CD4-positive, alpha-beta T cell (primary cell): Measurements from ENCODE around the gene ZCWPW1. TPM values are rescaled to one million over a fixed set of nuclear protein-coding genes. Genes with fewer than 3 reads are reported as not detected.
A peak's percentile ranks its signal among the peaks of the same experiment; 100 is the strongest.

ENCODE experiments used
- ATAC-seq: fragments of 200-7000 bp; cut with Tn5 transposase; one replicate; pipeline ENCODE4 v1.10.0; 2022; ENCODE audit warnings: mild to moderate bottlenecking; ENCODE audit not compliant: poor library complexity
- CTCF ChIA-PET: fragments of 350-600 bp; sonication (Branson Sonifier 250); formaldehyde crosslinking; loops from one replicate; lab custom pipeline; 2021; ENCODE audit warnings: antibody characterized with exemption, inconsistent platforms; lab: Charles Lee
- POLR2A ChIA-PET: fragments of 350-600 bp; sonication (Branson Sonifier 250); formaldehyde crosslinking; loops from one replicate; lab custom pipeline; 2021; ENCODE audit warnings: antibody characterized with exemption, inconsistent platforms; lab: Charles Lee
- DNase-seq, 14 experiments: peaks; one replicate each; pipeline ENCODE4 v3.0.0-alpha.2; 2013 to 2020; ENCODE audit warnings: mixed read lengths in 2 of 14
- H3K27ac ChIP-seq, 2 donors: one replicate each; pipeline versions ENCODE4 v1.5.1 to v1.7.0; 2013; ENCODE audit warnings: low read length in 2 of 2, low read depth in 1 of 2, mild to moderate bottlenecking in 1 of 2
- H3K27me3 ChIP-seq, 2 experiments: 1 replicate in 1 of 2; 2 replicates in 1 of 2; pipeline versions ENCODE4 v1.6.1 to v1.7.0; 2013; ENCODE audit warnings: low read length in 2 of 2, control low read depth in 1 of 2, mild to moderate bottlenecking in 1 of 2, moderate library complexity in 1 of 2; ENCODE audit not compliant: insufficient read depth in 2 of 2, control insufficient read depth in 1 of 2
- H3K36me3 ChIP-seq: one replicate; pipeline ENCODE4 v1.6.1; 2013; ENCODE audit warnings: low read length, control low read depth; ENCODE audit not compliant: insufficient read depth
- H3K4me1 ChIP-seq: one replicate; pipeline ENCODE4 v1.6.1; 2013; ENCODE audit warnings: low read length, control low read depth; ENCODE audit not compliant: insufficient read depth
- H3K4me3 ChIP-seq: one replicate; pipeline ENCODE4 v1.5.1; 2013; ENCODE audit warnings: mild to moderate bottlenecking, low read length, moderate library complexity
- H3K9me3 ChIP-seq, 2 experiments: 1 replicate in 1 of 2; 2 replicates in 1 of 2; pipeline versions ENCODE4 v1.6.1 to v1.7.0; 2013; ENCODE audit warnings: low read length in 2 of 2, mild to moderate bottlenecking in 2 of 2, control low read depth in 1 of 2, moderate library complexity in 1 of 2; ENCODE audit not compliant: control insufficient read depth in 1 of 2, insufficient read depth in 1 of 2
- H3K27ac Mint-ChIP-seq: one replicate; pipeline ENCODE4 v1.8.0; 2020; ENCODE audit warnings: mixed read lengths
- H3K27me3 Mint-ChIP-seq: one replicate; pipeline ENCODE4 v1.8.0; 2021; ENCODE audit warnings: mixed read lengths
- H3K36me3 Mint-ChIP-seq: one replicate; pipeline ENCODE4 v1.8.0; 2021; ENCODE audit warnings: low read depth, mixed read lengths
- H3K4me1 Mint-ChIP-seq: one replicate; pipeline ENCODE4 v1.8.0; 2021; ENCODE audit warnings: low read depth, mixed read lengths
- H3K4me3 Mint-ChIP-seq: one replicate; pipeline ENCODE4 v1.8.0; 2020; ENCODE audit warnings: mild to moderate bottlenecking, mixed read lengths
- H3K9me3 Mint-ChIP-seq: one replicate; pipeline ENCODE4 v1.8.0; 2020; ENCODE audit warnings: mixed read lengths
- intact Hi-C, 2 experiments: fragments of 100-400 bp; cut with DNase I in 1 of 2; cut with micrococcal nuclease in 1 of 2; formaldehyde crosslinking; loops; one replicate each; pipeline versions ENCODE4 v1.15.1 to v1.9.0; 2023 to 2025; cut with DNase I, micrococcal nuclease
- total RNA-seq, 174 experiments: library from RNA in 2 of 174; stranded (reverse) in 2 of 174; gene quantifications; one replicate each; pipeline ENCODE4 v1.2.3 and lab custom pipeline; 2021 to 2026
- TF ChIP-seq, protein P1 (sequence below): fragments of 200-600 bp; IDR thresholded peaks from one replicate; pipeline ENCODE4 v1.8.0; 2022; ENCODE audit warnings: antibody characterized with exemption, mild to moderate bottlenecking

The ZCWPW1 gene
- total RNA-seq, 2 experiments from 2014 or later, result 4.4 to 6.5 TPM

DNA sequence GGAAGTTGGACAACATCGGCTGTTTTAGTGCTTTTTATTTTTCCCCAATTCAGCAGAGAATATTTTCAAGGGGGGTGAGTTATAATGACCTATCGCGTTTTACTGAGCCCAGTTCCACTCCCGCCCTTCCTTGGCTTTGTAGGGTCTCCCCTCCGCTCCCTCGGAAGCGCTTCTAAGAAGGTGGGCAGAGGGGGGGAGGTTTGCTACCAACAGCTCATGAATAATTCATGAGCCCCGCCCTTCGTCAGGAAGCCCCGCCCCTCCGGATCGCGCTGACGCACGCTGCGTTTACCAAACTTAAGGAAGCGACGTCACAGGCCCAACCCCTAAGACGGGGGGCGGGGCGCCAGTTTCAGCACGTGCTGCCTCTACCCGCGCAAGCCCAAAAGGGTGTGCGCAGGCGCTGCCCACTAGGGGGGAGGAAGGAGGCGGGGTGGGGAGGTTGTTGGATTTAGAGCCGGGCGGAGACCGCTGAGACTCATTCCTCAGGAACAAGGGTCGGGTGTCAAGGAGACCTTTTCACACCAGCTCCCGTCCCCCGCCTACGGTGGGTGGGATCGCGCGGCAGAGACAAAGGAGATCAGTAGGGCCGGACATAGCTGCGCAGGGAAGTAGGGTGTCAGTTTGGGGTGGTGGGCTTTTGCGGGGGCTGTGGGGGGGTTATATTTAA is 599 bp upstream of the ZCWPW1 start:
- Mint-ChIP-seq H3K9me3 (no peaks in the 10 kb centered on the region), H3K27ac (peak overlapping the region; percentile 100), H3K4me1 (peaks cover 47% of the 10 kb centered on the region), H3K36me3 (peaks cover 53% of the 10 kb centered on the region), H3K27me3 (peaks cover 11% of the 10 kb centered on the region), H3K4me3 (peak overlapping the region; percentile 100)
- Histone ChIP-seq H3K4me1 (peaks cover 56% of the 10 kb centered on the region), H3K27ac (peak overlapping the region; percentile 100), H3K36me3 (peaks cover 26% of the 10 kb centered on the region), H3K4me3 (peak overlapping the region; percentile 96), H3K9me3 (no peaks in the 10 kb centered on the region), H3K27me3 (no peaks in the 10 kb centered on the region)
- CTCF ChIA-PET, result interaction anchor here (1.0 to 1.1 kb wide), 2 partner anchors 239 to 277 kb away, joined by 3 to 4 read pairs; partner anchors contain the start of gene POP7
- ATAC-seq (peak; percentile 60), DNase-seq (peak; percentile 100)
- TF ChIP-seq, protein P1, sequence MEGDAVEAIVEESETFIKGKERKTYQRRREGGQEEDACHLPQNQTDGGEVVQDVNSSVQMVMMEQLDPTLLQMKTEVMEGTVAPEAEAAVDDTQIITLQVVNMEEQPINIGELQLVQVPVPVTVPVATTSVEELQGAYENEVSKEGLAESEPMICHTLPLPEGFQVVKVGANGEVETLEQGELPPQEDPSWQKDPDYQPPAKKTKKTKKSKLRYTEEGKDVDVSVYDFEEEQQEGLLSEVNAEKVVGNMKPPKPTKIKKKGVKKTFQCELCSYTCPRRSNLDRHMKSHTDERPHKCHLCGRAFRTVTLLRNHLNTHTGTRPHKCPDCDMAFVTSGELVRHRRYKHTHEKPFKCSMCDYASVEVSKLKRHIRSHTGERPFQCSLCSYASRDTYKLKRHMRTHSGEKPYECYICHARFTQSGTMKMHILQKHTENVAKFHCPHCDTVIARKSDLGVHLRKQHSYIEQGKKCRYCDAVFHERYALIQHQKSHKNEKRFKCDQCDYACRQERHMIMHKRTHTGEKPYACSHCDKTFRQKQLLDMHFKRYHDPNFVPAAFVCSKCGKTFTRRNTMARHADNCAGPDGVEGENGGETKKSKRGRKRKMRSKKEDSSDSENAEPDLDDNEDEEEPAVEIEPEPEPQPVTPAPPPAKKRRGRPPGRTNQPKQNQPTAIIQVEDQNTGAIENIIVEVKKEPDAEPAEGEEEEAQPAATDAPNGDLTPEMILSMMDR, result no peak
- POLR2A ChIA-PET, result interaction anchor here (0.6 to 3.9 kb wide), 58 partner anchors 9 to 1997 kb away, joined by 3 to 91 read pairs (median 7); partner anchors contain the start of genes AGFG2, AP4M1, BUD31 and CNPY4
- intact Hi-C loops, result loop anchor here (1.0 to 5.0 kb wide), 4 partner anchors 7 to 512 kb away; partner anchors contain the start of genes PPP1R35 (in 1 of the 2) and TRIM4 (in 1 of the 2)

DNA sequence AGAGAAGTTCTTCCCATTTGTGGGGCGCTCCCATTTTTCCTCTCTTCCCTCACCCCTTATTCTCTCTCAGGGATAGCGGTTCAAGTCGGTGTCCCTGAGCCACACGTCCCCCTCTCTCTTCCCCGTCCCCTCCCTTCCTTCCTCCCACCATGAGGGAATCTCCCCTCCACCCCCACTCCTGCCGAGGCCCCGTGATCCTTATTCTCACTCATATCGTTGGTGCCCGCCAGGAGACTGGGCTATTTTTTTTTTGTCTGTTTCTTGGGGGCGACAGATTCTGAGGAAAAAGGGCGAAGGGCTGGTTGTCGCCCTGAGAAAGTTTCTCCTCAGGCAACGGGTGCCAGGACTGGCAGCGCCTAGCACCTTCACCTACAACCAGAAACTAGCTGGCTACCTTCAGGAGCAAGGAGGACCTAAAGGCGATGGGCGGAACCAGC is 723 bp downstream of the ZCWPW1 start:
- peak overlapping the region; percentile 100 for H3K27ac ChIP-seq
- H3K4me1 Mint-ChIP-seq, result peaks cover 35% of the 10 kb centered on the region
- ChIA-PET CTCF (interaction anchor here (0.8 to 1.1 kb wide), 4 partner anchors 20 to 278 kb away, joined by 3 to 4 read pairs (median 3); partner anchors contain the start of gene POP7), POLR2A (interaction anchor here (0.7 to 3.9 kb wide), 42 partner anchors 11 to 1020 kb away, joined by 3 to 91 read pairs (median 9); partner anchors contain the start of genes AGFG2, AP4M1, BUD31 and CNPY4)
- H3K4me1 ChIP-seq, result peaks cover 42% of the 10 kb centered on the region
- H3K4me3 Mint-ChIP-seq, result peak overlapping the region; percentile 100
- DNase-seq (no peak), ATAC-seq (no peak)
- no peaks in the 10 kb centered on the region for H3K27me3 ChIP-seq
- H3K36me3 ChIP-seq, result peaks cover 12% of the 10 kb centered on the region
- intact Hi-C loops, result loop anchor here (1.0 to 5.0 kb wide), 4 partner anchors 9 to 510 kb away; partner anchors contain the start of genes PPP1R35 (in 1 of the 2) and TRIM4 (in 1 of the 2)
- TF ChIP-seq, protein P1, result no peak
- H3K4me3 ChIP-seq, result peak overlapping the region; percentile 96
- peak overlapping the region; percentile 100 for H3K27ac Mint-ChIP-seq
- H3K9me3 ChIP-seq, result no peaks in the 10 kb centered on the region
- no peaks in the 10 kb centered on the region for H3K9me3 Mint-ChIP-seq
- peaks cover 11% of the 10 kb centered on the region for H3K27me3 Mint-ChIP-seq
- peaks cover 40% of the 10 kb centered on the region for H3K36me3 Mint-ChIP-seq

DNA sequence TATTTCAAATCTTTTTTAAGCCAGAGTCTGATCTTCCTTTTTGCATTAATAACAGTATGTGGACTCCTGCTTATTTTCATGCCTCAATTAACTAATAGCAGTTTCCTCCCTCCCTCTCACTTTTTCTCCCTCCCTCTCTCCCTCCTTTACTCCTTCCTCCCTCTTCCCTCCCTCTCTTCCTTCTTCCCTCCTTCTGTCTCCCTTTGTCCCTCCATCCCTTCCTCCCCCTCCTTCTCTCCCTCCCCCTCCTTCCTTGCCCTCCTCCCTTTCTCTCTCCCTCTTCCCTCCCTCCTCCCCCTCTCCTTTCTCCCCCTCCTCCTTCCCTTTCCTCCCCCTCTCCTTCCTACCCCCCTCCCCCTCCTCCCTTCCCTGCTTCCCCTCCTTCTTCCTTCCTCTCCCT is 2.0 kb downstream of the ZCWPW1 start:
- peaks cover 11% of the 10 kb centered on the region for H3K27me3 Mint-ChIP-seq
- H3K9me3 Mint-ChIP-seq, result no peaks in the 10 kb centered on the region
- H3K36me3 Mint-ChIP-seq, result peaks cover 27% of the 10 kb centered on the region
- H3K4me1 Mint-ChIP-seq, result peaks cover 22% of the 10 kb centered on the region
- intact Hi-C loops, result loop anchor here in 1 of 2 experiments (5.0 kb wide), 3 partner anchors 79 to 509 kb away; partner anchors contain the start of gene TRIM4
- DNase-seq, result no peak
- no peaks in the 10 kb centered on the region for H3K9me3 ChIP-seq
- TF ChIP-seq, protein P1, result no peak
- no peak overlapping the region for H3K4me3 Mint-ChIP-seq
- peaks cover 3% of the 10 kb centered on the region for H3K36me3 ChIP-seq
- peaks cover 31% of the 10 kb centered on the region for H3K4me1 ChIP-seq
- no peaks in the 10 kb centered on the region for H3K27me3 ChIP-seq
- ATAC-seq, result no peak
- no peak overlapping the region for H3K27ac ChIP-seq
- H3K27ac Mint-ChIP-seq, result no peak overlapping the region
- no peak overlapping the region for H3K4me3 ChIP-seq
- ChIA-PET CTCF (no interaction called here), POLR2A (interaction anchor here (0.6 kb wide), 1 partner anchor 10 kb away, joined by 4 read pairs; the partner anchor contains the start of gene PPP1R35)
